ENCODE measurements around the gene PBX4. TPM values are rescaled to one million over a fixed set of nuclear protein-coding genes. Genes with fewer than 3 reads are reported as not detected.

The PBX4 gene
- total RNA-seq, 1 experiment from 2014 or later = not detected

GRCh38 chr19:19652482-19653295, 34.2 kb upstream of the PBX4 start:
- no peak overlapping the region for H3K9ac ChIP-seq (ENCODE audit: low read length)
- H3K4me3 ChIP-seq (ENCODE audit: low read length) = no peak overlapping the region
- H4K20me1 ChIP-seq (ENCODE audit: insufficient read depth, low read depth, low read length) = peaks cover 11% of the 10 kb centered on the region
- no peaks in the 10 kb centered on the region for H3K9me3 ChIP-seq (ENCODE audit: low read length)
- H3K27ac ChIP-seq (ENCODE audit: low read length) = no peak overlapping the region
- H3K4me2 ChIP-seq (ENCODE audit: low read depth, low read length, poor library complexity, severe bottlenecking) = no peak overlapping the region
- no peak overlapping the region for H2AFZ ChIP-seq (ENCODE audit: low read length)
- DNase-seq = no peak
- H3K27me3 ChIP-seq (ENCODE audit: low read length) = no peaks in the 10 kb centered on the region
- H3K9me2 ChIP-seq (replicated peaks; ENCODE audit: insufficient read depth, low read length) = no peaks in the 10 kb centered on the region
- H3K4me1 ChIP-seq (ENCODE audit: low read length) = peaks cover 7% of the 10 kb centered on the region
- H3K36me3 ChIP-seq (ENCODE audit: insufficient read depth, low read length) = peaks cover 22% of the 10 kb centered on the region
- H3K79me2 ChIP-seq (ENCODE audit: low read length) = no peaks in the 10 kb centered on the region

DNA sequence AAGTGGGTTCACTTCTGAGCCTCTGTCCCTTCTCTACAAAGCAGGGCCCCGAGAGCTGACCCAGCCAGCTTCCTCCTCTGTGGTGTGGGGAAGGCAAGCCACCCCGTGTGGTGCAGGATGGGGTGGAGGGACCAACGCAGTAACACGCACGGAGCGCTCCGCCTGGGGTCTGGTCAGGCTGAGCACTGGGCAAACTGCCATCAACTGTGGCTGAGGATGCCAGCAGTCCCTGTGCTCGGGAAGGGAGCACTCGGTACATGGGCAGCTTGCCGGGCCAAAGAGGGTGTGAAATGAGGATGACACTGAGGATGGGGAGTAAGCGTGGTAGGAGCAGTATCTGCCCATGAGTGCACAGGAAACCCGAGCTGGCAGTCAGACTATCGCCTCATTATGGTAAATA, 32.6 kb upstream of the PBX4 start:
- H3K9me3 ChIP-seq (ENCODE audit: low read length) = no peaks in the 10 kb centered on the region
- peaks cover 7% of the 10 kb centered on the region for H3K4me1 ChIP-seq (ENCODE audit: low read length)
- DNase-seq = no peak
- no peaks in the 10 kb centered on the region for H3K9me2 ChIP-seq (replicated peaks; ENCODE audit: insufficient read depth, low read length)
- no peak overlapping the region for H3K4me3 ChIP-seq (ENCODE audit: low read length)
- no peak overlapping the region for H3K9ac ChIP-seq (ENCODE audit: low read length)
- H3K79me2 ChIP-seq (ENCODE audit: low read length) = no peaks in the 10 kb centered on the region
- H4K20me1 ChIP-seq (ENCODE audit: insufficient read depth, low read depth, low read length) = peaks cover 3% of the 10 kb centered on the region; the same call in 1 of the 2 replicates
- H3K36me3 ChIP-seq (ENCODE audit: insufficient read depth, low read length) = peaks cover 25% of the 10 kb centered on the region
- H3K27me3 ChIP-seq (ENCODE audit: low read length) = no peaks in the 10 kb centered on the region
- H3K27ac ChIP-seq (ENCODE audit: low read length) = no peak overlapping the region
- H3K4me2 ChIP-seq (ENCODE audit: low read depth, low read length, poor library complexity, severe bottlenecking) = no peak overlapping the region
- H2AFZ ChIP-seq (ENCODE audit: low read length) = no peak overlapping the region

- H3K9me3 ChIP-seq (ENCODE audit: low read length) = no peaks in the 10 kb centered on the region
- H3K4me2 ChIP-seq (ENCODE audit: low read depth, low read length, poor library complexity, severe bottlenecking) = no peak overlapping the region
- H2AFZ ChIP-seq (ENCODE audit: low read length) = no peak overlapping the region
- peaks cover 20% of the 10 kb centered on the region for H3K36me3 ChIP-seq (ENCODE audit: insufficient read depth, low read length)
- H3K79me2 ChIP-seq (ENCODE audit: low read length) = no peaks in the 10 kb centered on the region
- H3K9me2 ChIP-seq (replicated peaks; ENCODE audit: insufficient read depth, low read length) = no peaks in the 10 kb centered on the region
- H3K27me3 ChIP-seq (ENCODE audit: low read length) = no peaks in the 10 kb centered on the region
- peaks cover 7% of the 10 kb centered on the region for H3K4me1 ChIP-seq (ENCODE audit: low read length)
- no peak overlapping the region for H3K27ac ChIP-seq (ENCODE audit: low read length)
- H3K9ac ChIP-seq (ENCODE audit: low read length) = no peak overlapping the region
- no peak for DNase-seq
- no peaks in the 10 kb centered on the region; the same call in 1 of the 2 replicates for H4K20me1 ChIP-seq (ENCODE audit: insufficient read depth, low read depth, low read length)
- no peak overlapping the region for H3K4me3 ChIP-seq (ENCODE audit: low read length)
Observed at GRCh38 chr19:19650331-19650730, 31.8 kb upstream of the PBX4 start.

GRCh38 chr19:19649580-19649995, 31.1 kb upstream of the PBX4 start:
- no peaks in the 10 kb centered on the region for H3K79me2 ChIP-seq (ENCODE audit: low read length)
- no peaks in the 10 kb centered on the region; the same call in 1 of the 2 replicates for H4K20me1 ChIP-seq (ENCODE audit: insufficient read depth, low read depth, low read length)
- peaks cover 7% of the 10 kb centered on the region for H3K4me1 ChIP-seq (ENCODE audit: low read length)
- H3K36me3 ChIP-seq (ENCODE audit: insufficient read depth, low read length) = peaks cover 20% of the 10 kb centered on the region
- H3K4me2 ChIP-seq (ENCODE audit: low read depth, low read length, poor library complexity, severe bottlenecking) = no peak overlapping the region
- no peak overlapping the region for H3K4me3 ChIP-seq (ENCODE audit: low read length)
- H2AFZ ChIP-seq (ENCODE audit: low read length) = no peak overlapping the region
- H3K9me2 ChIP-seq (replicated peaks; ENCODE audit: insufficient read depth, low read length) = no peaks in the 10 kb centered on the region
- H3K27me3 ChIP-seq (ENCODE audit: low read length) = no peaks in the 10 kb centered on the region
- no peak for DNase-seq
- H3K27ac ChIP-seq (ENCODE audit: low read length) = no peak overlapping the region
- H3K9me3 ChIP-seq (ENCODE audit: low read length) = no peaks in the 10 kb centered on the region
- no peak overlapping the region for H3K9ac ChIP-seq (ENCODE audit: low read length)

DNA sequence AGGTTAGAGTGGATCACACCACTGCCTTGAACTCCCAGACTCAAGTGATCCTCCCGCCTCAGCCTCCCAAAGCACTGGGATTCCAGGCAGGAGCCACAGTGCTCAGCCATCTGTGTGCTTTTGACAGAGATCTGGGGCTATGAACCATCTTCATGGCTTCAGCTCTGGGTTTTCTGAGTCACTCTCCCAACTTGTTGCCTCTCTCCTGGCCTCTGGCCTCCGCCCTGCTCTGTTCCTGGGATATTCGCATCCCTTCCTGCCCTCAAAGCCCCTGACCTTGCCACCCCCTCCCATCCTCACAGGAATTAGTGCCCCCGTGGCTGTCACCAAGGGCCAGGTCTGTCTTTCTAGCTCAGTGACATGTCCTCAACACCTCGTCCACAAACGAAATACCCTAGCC, 30.7 kb upstream of the PBX4 start:
- Histone ChIP-seq H3K27me3 (ENCODE audit: low read length) (no peaks in the 10 kb centered on the region), H3K4me1 (ENCODE audit: low read length) (peaks cover 7% of the 10 kb centered on the region), H3K9me2 (replicated peaks; ENCODE audit: insufficient read depth, low read length) (no peaks in the 10 kb centered on the region), H3K79me2 (ENCODE audit: low read length) (no peaks in the 10 kb centered on the region), H3K27ac (ENCODE audit: low read length) (no peak overlapping the region), H3K9ac (ENCODE audit: low read length) (no peak overlapping the region), H3K4me3 (ENCODE audit: low read length) (no peak overlapping the region), H3K4me2 (ENCODE audit: low read depth, low read length, poor library complexity, severe bottlenecking) (no peak overlapping the region), H4K20me1 (ENCODE audit: insufficient read depth, low read depth, low read length) (no peaks in the 10 kb centered on the region; the same call in 1 of the 2 replicates), H3K36me3 (ENCODE audit: insufficient read depth, low read length) (peaks cover 20% of the 10 kb centered on the region), H3K9me3 (ENCODE audit: low read length) (no peaks in the 10 kb centered on the region), H2AFZ (ENCODE audit: low read length) (no peak overlapping the region)
- DNase-seq = no peak

GRCh38 chr19:19647037-19647835, 28.7 kb upstream of the PBX4 start:
- Histone ChIP-seq H3K27ac (ENCODE audit: low read length) (no peak overlapping the region), H3K79me2 (ENCODE audit: low read length) (peaks cover 11% of the 10 kb centered on the region), H3K36me3 (ENCODE audit: insufficient read depth, low read length) (peaks cover 12% of the 10 kb centered on the region), H3K4me1 (ENCODE audit: low read length) (peaks cover 12% of the 10 kb centered on the region), H3K9me3 (ENCODE audit: low read length) (no peaks in the 10 kb centered on the region), H3K9ac (ENCODE audit: low read length) (no peak overlapping the region), H3K4me2 (ENCODE audit: low read depth, low read length, poor library complexity, severe bottlenecking) (no peak overlapping the region), H2AFZ (ENCODE audit: low read length) (no peak overlapping the region), H3K4me3 (ENCODE audit: low read length) (no peak overlapping the region), H4K20me1 (ENCODE audit: insufficient read depth, low read depth, low read length) (no peaks in the 10 kb centered on the region; the same call in 1 of the 2 replicates), H3K27me3 (ENCODE audit: low read length) (no peaks in the 10 kb centered on the region), H3K9me2 (replicated peaks; ENCODE audit: insufficient read depth, low read length) (no peaks in the 10 kb centered on the region)
- no peak for DNase-seq

DNA sequence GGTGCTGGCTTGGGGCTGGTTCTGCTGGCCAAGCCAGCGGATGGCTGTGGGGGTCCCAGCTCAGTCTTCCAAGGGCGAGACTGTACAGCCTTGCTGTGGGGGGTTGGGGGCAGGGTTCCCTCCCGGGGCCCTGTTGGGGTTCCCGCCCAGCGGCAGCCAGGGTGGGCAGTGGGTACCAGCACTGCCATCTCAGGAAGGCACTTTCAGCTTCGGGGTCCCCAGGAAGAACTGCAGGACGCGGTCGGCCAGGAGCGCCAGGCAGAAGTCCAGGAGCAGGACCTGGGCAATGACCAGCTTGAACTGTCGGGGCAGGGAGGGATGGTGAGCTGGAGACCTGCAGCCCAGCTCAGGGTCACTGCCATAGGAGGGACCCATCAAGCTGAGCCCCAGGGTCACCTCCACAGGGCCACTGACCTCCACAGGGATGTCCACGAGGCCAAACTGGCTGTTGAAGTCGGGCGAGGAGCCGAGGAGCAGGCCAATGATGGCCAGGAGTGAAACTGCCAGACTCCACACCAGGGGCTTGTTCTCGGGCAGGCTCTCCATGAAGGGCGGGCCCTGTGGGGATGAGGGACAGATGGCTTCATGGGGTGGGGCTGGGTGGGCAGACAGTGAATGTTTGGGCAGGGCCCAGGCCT, 26.9 kb upstream of the PBX4 start:
- peaks cover 18% of the 10 kb centered on the region for H3K36me3 ChIP-seq (ENCODE audit: insufficient read depth, low read length)

GRCh38 chr19:19644054-19644388, 25.5 kb upstream of the PBX4 start:
- Histone ChIP-seq H3K36me3 (ENCODE audit: insufficient read depth, low read length) (peaks cover 18% of the 10 kb centered on the region), H3K9ac (ENCODE audit: low read length) (peak overlapping the region; percentile 93), H2AFZ (ENCODE audit: low read length) (no peak overlapping the region)

More for the DNA sequence above, 26.9 kb upstream of the PBX4 start:
- Histone ChIP-seq H2AFZ (ENCODE audit: low read length) (no peak overlapping the region), H3K4me1 (ENCODE audit: low read length) (peaks cover 16% of the 10 kb centered on the region), H3K9ac (ENCODE audit: low read length) (no peak overlapping the region), H3K27ac (ENCODE audit: low read length) (no peak overlapping the region), H3K4me3 (ENCODE audit: low read length) (no peak overlapping the region), H3K4me2 (ENCODE audit: low read depth, low read length, poor library complexity, severe bottlenecking) (no peak overlapping the region), H3K9me3 (ENCODE audit: low read length) (no peaks in the 10 kb centered on the region), H3K9me2 (replicated peaks; ENCODE audit: insufficient read depth, low read length) (no peaks in the 10 kb centered on the region), H3K27me3 (ENCODE audit: low read length) (no peaks in the 10 kb centered on the region), H4K20me1 (ENCODE audit: insufficient read depth, low read depth, low read length) (no peaks in the 10 kb centered on the region), H3K79me2 (ENCODE audit: low read length) (peaks cover 20% of the 10 kb centered on the region)
- DNase-seq = no peak

More at GRCh38 chr19:19644054-19644388, 25.5 kb upstream of the PBX4 start:
- Histone ChIP-seq H3K9me2 (replicated peaks; ENCODE audit: insufficient read depth, low read length) (no peaks in the 10 kb centered on the region), H3K27ac (ENCODE audit: low read length) (peak overlapping the region; percentile 87), H3K27me3 (ENCODE audit: low read length) (no peaks in the 10 kb centered on the region), H3K4me3 (ENCODE audit: low read length) (peak overlapping the region; percentile 89; the same call in 1 of the 2 replicates), H4K20me1 (ENCODE audit: insufficient read depth, low read depth, low read length) (no peaks in the 10 kb centered on the region), H3K4me1 (ENCODE audit: low read length) (peaks cover 16% of the 10 kb centered on the region), H3K9me3 (ENCODE audit: low read length) (no peaks in the 10 kb centered on the region), H3K4me2 (ENCODE audit: low read depth, low read length, poor library complexity, severe bottlenecking) (peak overlapping the region; percentile 89), H3K79me2 (ENCODE audit: low read length) (peaks cover 20% of the 10 kb centered on the region)
- DNase-seq = no peak
